SK-N-SH (cell line): ENCODE data around the gene CEP57L1. TPM values are rescaled to one million over a fixed set of nuclear protein-coding genes. Genes with fewer than 3 reads are reported as not detected.

Source experiments
- CTCF ChIA-PET: fragments of 300-600, 350-600 bp; formaldehyde crosslinking; extraction: SDS; loops from one replicate; lab custom pipeline; 2021; lab: Yijun Ruan, JAX
- POLR2A ChIA-PET: fragments of 350-600 bp; sonication (Branson Sonifier 250); formaldehyde crosslinking; extraction: SDS; loops from one replicate; lab custom pipeline; 2020; ENCODE audit warnings: antibody characterized with exemption, inconsistent platforms; lab: Yijun Ruan, JAX
- DNase-seq: peaks from one replicate; pipeline ENCODE4 v3.0.0; 2012
- H2AFZ ChIP-seq: fragments of 200-600 bp; sonication (generic); 2 replicates; pipeline ENCODE4 v1.8.1; 2016; ENCODE audit warnings: antibody characterized with exemption, mild to moderate bottlenecking, low read depth
- H3F3A ChIP-seq: fragments of 200-600 bp; sonication (generic); replicated peaks from 2 replicates; pipeline ENCODE3; 2016; ENCODE audit warnings: antibody characterized with exemption, mild to moderate bottlenecking; ENCODE audit not compliant: insufficient read depth
- H3K27ac ChIP-seq, 2 experiments: fragments of 200-500 bp in 1 of 2; fragments of 200-600 bp in 1 of 2; sonication (Bioruptor generic) in 1 of 2; sonication (generic), shearing (Covaris generic) in 1 of 2; 2 replicates each; pipeline versions ENCODE4 v1.5.1 to v1.6.1; 2014 to 2016; ENCODE audit warnings: low read depth in 2 of 2, inconsistent platforms in 1 of 2, low read length in 1 of 2, mild to moderate bottlenecking in 1 of 2, mixed read lengths in 1 of 2
- H3K27me3 ChIP-seq: fragments of 200-600 bp; sonication (generic), shearing (Covaris generic); 2 replicates; pipeline ENCODE4 v1.6.1; 2016; ENCODE audit warnings: mixed run types; ENCODE audit not compliant: insufficient read depth
- H3K36me3 ChIP-seq, 2 experiments: fragments of 200-500 bp in 1 of 2; fragments of 200-600 bp in 1 of 2; sonication (Bioruptor generic) in 1 of 2; sonication (generic) in 1 of 2; replicated peaks in 1 of 2; 2 replicates each; pipeline versions ENCODE3 to v1.5.1; 2014 to 2016; ENCODE audit warnings: low read length in 1 of 2, mild to moderate bottlenecking in 1 of 2; ENCODE audit not compliant: insufficient read depth in 2 of 2, control insufficient read depth in 1 of 2
- H3K4me1 ChIP-seq, 2 experiments: fragments of 200-500 bp in 1 of 2; fragments of 200-600 bp in 1 of 2; sonication (Bioruptor generic) in 1 of 2; sonication (generic), shearing (Covaris generic) in 1 of 2; 2 replicates each; pipeline versions ENCODE4 v1.5.1 to v1.6.1; 2014 to 2016; ENCODE audit warnings: low read depth in 1 of 2, low read length in 1 of 2, mixed run types in 1 of 2; ENCODE audit not compliant: insufficient read depth in 2 of 2, control insufficient read depth in 1 of 2
- H3K4me2 ChIP-seq: fragments of 200-600 bp; sonication (generic), shearing (Covaris generic); 2 replicates; pipeline ENCODE4 v1.6.1; 2017; ENCODE audit warnings: mixed run types
- H3K4me3 ChIP-seq, 2 experiments: fragments of 200-500 bp in 1 of 2; fragments of 200-600 bp in 1 of 2; sonication (Bioruptor generic) in 1 of 2; sonication (generic), shearing (Covaris generic) in 1 of 2; 2 replicates each; pipeline versions ENCODE4 v1.5.1 to v1.8.1; 2014 to 2016; ENCODE audit warnings: low read depth in 2 of 2, inconsistent platforms in 1 of 2, low read length in 1 of 2, mild to moderate bottlenecking in 1 of 2, mixed read lengths in 1 of 2, moderate library complexity in 1 of 2
- H3K79me2 ChIP-seq: fragments of 200-600 bp; sonication (generic); 2 replicates; pipeline ENCODE4 v1.8.1; 2017; ENCODE audit warnings: mild to moderate bottlenecking; ENCODE audit not compliant: insufficient read depth
- H3K9ac ChIP-seq: fragments of 200-600 bp; sonication (generic); 2 replicates; pipeline ENCODE4 v1.6.1; 2017; ENCODE audit warnings: mixed run types
- H3K9me2 ChIP-seq: fragments of 200-600 bp; sonication (generic); 2 replicates; pipeline ENCODE4 v1.6.1; 2017; ENCODE audit warnings: mixed run types
- H3K9me3 ChIP-seq: fragments of 200-600 bp; sonication (generic); 2 replicates; pipeline ENCODE4 v1.6.1; 2017; ENCODE audit warnings: mixed run types, mild to moderate bottlenecking, moderate library complexity
- H4K20me1 ChIP-seq: fragments of 200-600 bp; sonication (generic); 2 replicates; pipeline ENCODE4 v1.6.1; 2017; ENCODE audit warnings: mild to moderate bottlenecking, mixed run types; ENCODE audit not compliant: insufficient read depth
- CHD2 ChIP-seq: fragments of 150-350 bp; IDR thresholded peaks from 2 replicates; pipeline ENCODE4 v1.6.1; 2018; ENCODE audit warnings: low read length; ENCODE audit not compliant: partially characterized antibody
- CTCF ChIP-seq: fragments of 200-600 bp; sonication (generic); IDR thresholded peaks from 2 replicates; pipeline ENCODE4 v1.6.1; 2017; ENCODE audit warnings: antibody characterized with exemption, mild to moderate bottlenecking, moderate library complexity
- EP300 ChIP-seq, 2 experiments: IDR thresholded peaks; 2 replicates each; pipeline versions ENCODE4 v1.4.0 to v1.6.1; 2012; ENCODE audit warnings: borderline replicate concordance in 1 of 2, low read depth in 1 of 2, low read length in 1 of 2
- EZH2phosphoT487 ChIP-seq: fragments of 200-600 bp; sonication (generic); IDR thresholded peaks from 2 replicates; pipeline ENCODE4 v1.6.1; 2017; ENCODE audit warnings: low read depth, mixed run types, mild to moderate bottlenecking, antibody characterized with exemption, moderate library complexity, borderline replicate concordance
- FOSL2 ChIP-seq: IDR thresholded peaks from 2 replicates; pipeline ENCODE4 v1.4.0; 2012; ENCODE audit warnings: low read depth, mild to moderate bottlenecking, moderate library complexity, borderline replicate concordance
- FOXJ3 ChIP-seq: sonication (generic); formaldehyde crosslinking; IDR thresholded peaks from 2 replicates; pipeline ENCODE4 v1.5.1; 2020; ENCODE audit warnings: mild to moderate bottlenecking, missing genetic modification reagents
- GABPA ChIP-seq: IDR thresholded peaks from 2 replicates; pipeline ENCODE4 v1.4.0; 2012; ENCODE audit warnings: low read depth, mild to moderate bottlenecking
- IRF3 ChIP-seq: fragments of 150-350 bp; IDR thresholded peaks from 2 replicates; pipeline ENCODE4 v1.6.1; 2016; ENCODE audit warnings: mild to moderate bottlenecking, low read depth, low read length
- MXI1 ChIP-seq: IDR thresholded peaks from 2 replicates; pipeline ENCODE4 v1.6.1; 2012; ENCODE audit warnings: mild to moderate bottlenecking, low read depth, low read length, improper control_type of control experiment
- PBX3 ChIP-seq: IDR thresholded peaks from 2 replicates; pipeline ENCODE4; 2012
- RCOR1 ChIP-seq: fragments of 150-350 bp; IDR thresholded peaks from 2 replicates; pipeline ENCODE4 v1.6.1; 2017; ENCODE audit warnings: antibody characterized with exemption, low read length
- REST ChIP-seq: IDR thresholded peaks from 2 replicates; pipeline ENCODE4 v1.6.1; 2012; ENCODE audit warnings: mild to moderate bottlenecking, low read depth, low read length, moderate library complexity
- SMC3 ChIP-seq: IDR thresholded peaks from 2 replicates; pipeline ENCODE4 v1.6.1; 2012; ENCODE audit warnings: low read depth, low read length, improper control_type of control experiment
- TCF12 ChIP-seq: IDR thresholded peaks from 2 replicates; pipeline ENCODE4 v1.4.0; 2012
- YY1 ChIP-seq: IDR thresholded peaks from 2 replicates; pipeline ENCODE4 v1.4.0; 2012; ENCODE audit warnings: low read depth, mild to moderate bottlenecking
- ZBTB33 ChIP-seq: IDR thresholded peaks from 2 replicates; pipeline ENCODE4 v1.4.0; 2012; ENCODE audit warnings: low read depth, borderline replicate concordance
- WGBS: methylation state at CpG from one replicate; pipeline ENCODE4 v1.1.6; 2017; ENCODE audit warnings: low lambda C conversion rate; 5-methylcytosine and 5-hydroxymethylcytosine counted together
- polyA plus RNA-seq, 3 experiments: library from polyadenylated mRNA; depleted of rRNA; stranded (reverse); fragments of >200 nt; gene quantifications; 2 replicates each; pipeline ENCODE4 v1.2.3, GENCODE V29; 2012

CEP57L1 gene
- polyA plus RNA-seq, 1 of the 3 experiments (the other 2 are of a cell fraction): 7.3 TPM

DNA sequence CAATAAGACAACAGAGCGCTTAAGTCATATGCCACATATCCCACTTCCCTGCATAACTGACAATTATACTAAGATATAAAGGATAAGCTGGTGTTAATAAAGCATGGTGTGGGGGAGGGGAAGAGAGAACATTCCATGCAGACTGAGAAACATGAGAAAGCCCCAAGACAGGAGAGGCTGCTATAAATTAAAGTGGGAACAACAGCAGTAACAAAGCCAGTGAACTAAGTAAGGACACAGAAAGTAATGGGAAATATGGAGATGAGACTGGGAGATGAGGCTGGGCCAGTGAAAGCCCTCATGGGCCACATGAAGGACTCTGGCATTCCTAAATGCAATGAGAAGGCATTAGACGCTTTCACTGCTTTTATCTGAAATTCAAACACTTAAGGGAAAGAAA, 42.0 kb upstream of the CEP57L1 start:
- POLR2A ChIA-PET: no interaction called here

GRCh38 chr6:109055771-109056235, 39.5 kb upstream of the CEP57L1 start:
- Histone ChIP-seq H3K27me3 (no peaks in the 10 kb centered on the region), H3K9me2 (no peaks in the 10 kb centered on the region), H4K20me1 (no peaks in the 10 kb centered on the region), H3K79me2 (no peaks in the 10 kb centered on the region), H3K4me2 (no peak overlapping the region), H3K9me3 (no peaks in the 10 kb centered on the region), H3K4me1 (peaks cover 3 to 6% of the 10 kb centered on the region in 2 experiments; a peak in 3 of 4 replicates), H3K9ac (no peak overlapping the region), H3K36me3 (no peaks in the 10 kb centered on the region), H2AFZ (no peak overlapping the region), H3K4me3 (no peak overlapping the region), H3F3A (no peaks in the 10 kb centered on the region), H3K27ac (no peak overlapping the region)
- TF ChIP-seq CTCF: no peak
- no peak for TF ChIP-seq CHD2
- TF ChIP-seq SMC3: no peak
- TF ChIP-seq MXI1: no peak
- TF ChIP-seq GABPA: no peak
- no peak for TF ChIP-seq RCOR1
- TF ChIP-seq PBX3: no peak
- TF ChIP-seq ZBTB33: no peak
- TF ChIP-seq TCF12: no peak
- no peak for TF ChIP-seq REST
- TF ChIP-seq EZH2phosphoT487: no peak
- no peak for TF ChIP-seq FOSL2
- no peak for TF ChIP-seq EP300 (IDR thresholded peaks at IDR 0.05; ENCODE audit: borderline replicate concordance in 1 of 2, low read depth in 1 of 2, low read length in 1 of 2)
- TF ChIP-seq IRF3: no peak
- no peak for DNase-seq
- 98% methylated on average over 1 of the region's 1 CpG for WGBS
- ChIA-PET POLR2A (no interaction called here), CTCF (interaction anchor here (0.9 to 1.7 kb wide), 3 partner anchors 15 to 165 kb away, joined by 3 to 5 read pairs (median 3); no protein-coding TSS in a partner anchor)

More for the DNA sequence above, 42.0 kb upstream of the CEP57L1 start:
- H3F3A ChIP-seq: peaks cover 3% of the 10 kb centered on the region
- no peaks in the 10 kb centered on the region for H3K9me2 ChIP-seq
- H2AFZ ChIP-seq: no peak overlapping the region
- H3K4me1 ChIP-seq: peaks cover 3 to 8% of the 10 kb centered on the region in 2 experiments; a peak in 3 of 4 replicates
- no peak overlapping the region for H3K9ac ChIP-seq
- H3K4me3 ChIP-seq: no peak overlapping the region
- TF ChIP-seq FOXJ3 (CRISPR knock-in tag) (no peak), TCF12 (no peak), YY1 (no peak)
- TF ChIP-seq, all 33 proteins: peak for 0
- Histone ChIP-seq H3K9me3 (no peaks in the 10 kb centered on the region), H3K36me3 (peaks cover 0 to 4% of the 10 kb centered on the region in 2 experiments), H4K20me1 (no peaks in the 10 kb centered on the region), H3K79me2 (no peaks in the 10 kb centered on the region), H3K27me3 (no peaks in the 10 kb centered on the region), H3K27ac (no peak overlapping the region), H3K4me2 (no peak overlapping the region)
- WGBS: 86% methylated on average over 2 of the region's 2 CpGs
- CTCF ChIA-PET: interaction anchor here (1.8 kb wide), 1 partner anchor 20 kb away, joined by 7 read pairs; no protein-coding TSS in a partner anchor
- no peak for DNase-seq
